Endometrial microvascular endothelial cells (primary cell): ENCODE measurements around the gene SPINT1. TPM values are rescaled to one million over a fixed set of nuclear protein-coding genes. Genes with fewer than 3 reads are reported as not detected.

Experiments used
- in situ Hi-C: cut with HindIII; loops from 2 replicates; pipeline ENCODE4 v1.10.0; 2017; ENCODE audit warnings: low sequenced_read_pairs, low pct_unique_long_range_greater_than_20kb; ENCODE audit errors: inconsistent ontology term
- total RNA-seq: library from RNA; depleted of rRNA; stranded (reverse); fragments of >200 nt; gene quantifications from one replicate; pipeline ENCODE4 v1.2.3, GENCODE V29; 2015; ENCODE audit errors: inconsistent ontology term

SPINT1 gene
- total RNA-seq: 0.93 TPM

DNA sequence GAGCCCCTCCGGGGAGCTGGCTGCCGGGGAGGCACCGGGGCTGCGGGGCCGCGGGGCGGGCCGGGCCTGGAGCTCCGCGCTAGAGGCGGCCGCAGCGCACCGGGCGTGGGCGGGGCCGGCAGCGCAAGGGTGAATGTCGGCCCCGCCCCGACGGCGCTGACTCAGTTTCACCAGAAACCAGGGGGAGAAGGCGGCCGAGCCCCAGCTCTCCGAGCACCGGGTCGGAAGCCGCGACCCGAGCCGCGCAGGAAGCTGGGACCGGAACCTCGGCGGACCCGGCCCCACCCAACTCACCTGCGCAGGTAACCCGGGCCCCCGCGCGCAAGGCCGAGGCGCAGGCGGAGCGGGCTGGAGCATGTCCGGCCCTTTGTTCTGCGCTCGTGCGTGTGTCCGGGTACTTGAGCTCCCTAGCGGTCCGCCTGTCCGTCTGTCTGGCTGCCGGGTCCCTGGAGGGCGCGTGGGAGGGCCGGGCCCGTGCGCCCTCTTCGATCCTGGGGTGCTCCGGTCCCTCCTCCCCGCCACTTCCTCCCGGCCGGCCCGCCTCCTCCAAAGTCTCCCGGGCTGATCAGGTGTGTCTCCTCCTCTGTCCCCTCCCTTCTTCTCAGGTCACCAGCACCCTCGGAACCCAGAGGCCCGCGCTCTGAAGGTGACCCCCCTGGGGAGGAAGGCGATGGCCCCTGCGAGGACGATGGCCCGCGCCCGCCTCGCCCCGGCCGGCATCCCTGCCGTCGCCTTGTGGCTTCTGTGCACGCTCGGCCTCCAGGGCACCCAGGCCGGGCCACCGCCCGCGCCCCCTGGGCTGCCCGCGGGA lies at the start of gene SPINT1:
TSS of gene SPINT1 (plus strand) at position 164 of the 811 bp plus-strand sequence. CDS start at position 671, 507 bp downstream.
- in situ Hi-C loops: no loop called here

DNA sequence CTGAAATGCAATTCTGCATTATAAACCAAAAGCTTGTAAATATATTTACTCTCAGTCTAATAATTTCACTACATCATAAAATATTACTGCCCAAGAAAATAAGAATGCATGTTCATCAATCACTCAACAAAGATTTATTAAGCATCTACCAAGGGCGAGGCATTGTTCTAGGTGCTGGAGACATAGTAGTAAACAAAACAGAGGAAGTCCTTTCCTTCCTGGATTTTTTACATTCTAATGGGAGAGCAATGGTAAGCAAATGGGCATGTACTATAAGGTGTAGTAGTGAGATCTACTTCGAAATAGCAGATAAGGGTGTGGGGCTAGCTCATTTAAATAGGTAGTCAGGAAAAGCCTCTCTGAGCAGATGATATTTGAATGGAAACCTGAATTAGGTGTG lies 47.8 kb upstream of the SPINT1 start:
- in situ Hi-C loops: no loop called here

DNA sequence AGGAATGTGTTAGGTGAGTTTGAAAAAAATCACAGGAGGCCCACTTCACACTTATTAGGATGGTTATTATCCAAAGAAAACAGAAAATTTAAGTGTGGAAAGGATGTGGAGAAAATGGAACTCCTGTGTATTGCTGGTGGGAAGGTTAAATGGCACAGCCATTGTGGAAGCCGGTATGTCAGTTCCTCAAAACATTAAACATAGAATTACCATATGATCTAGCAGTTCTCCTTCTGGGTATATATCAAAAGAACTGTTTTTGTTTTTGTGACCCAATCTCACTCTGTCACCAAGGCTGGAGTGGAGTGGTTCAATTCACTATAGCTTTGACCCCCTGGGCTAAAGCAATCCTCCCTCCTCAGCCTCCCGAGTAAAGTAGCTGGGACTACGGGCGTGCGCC lies 47.3 kb upstream of the SPINT1 start:
- in situ Hi-C loops: no loop called here

GRCh38 chr15:40799523-40799922 lies 44.3 kb upstream of the SPINT1 start:
- in situ Hi-C loops: no loop called here

- in situ Hi-C loops: no loop called here
These were observed 40.8 kb upstream of the SPINT1 start for GRCh38 chr15:40803076-40803475.

- in situ Hi-C loops: no loop called here
These were observed 40.2 kb upstream of the SPINT1 start for GRCh38 chr15:40803688-40804087.

- in situ Hi-C loops: no loop called here
These were observed 37.2 kb upstream of the SPINT1 start for GRCh38 chr15:40806672-40807027.

DNA sequence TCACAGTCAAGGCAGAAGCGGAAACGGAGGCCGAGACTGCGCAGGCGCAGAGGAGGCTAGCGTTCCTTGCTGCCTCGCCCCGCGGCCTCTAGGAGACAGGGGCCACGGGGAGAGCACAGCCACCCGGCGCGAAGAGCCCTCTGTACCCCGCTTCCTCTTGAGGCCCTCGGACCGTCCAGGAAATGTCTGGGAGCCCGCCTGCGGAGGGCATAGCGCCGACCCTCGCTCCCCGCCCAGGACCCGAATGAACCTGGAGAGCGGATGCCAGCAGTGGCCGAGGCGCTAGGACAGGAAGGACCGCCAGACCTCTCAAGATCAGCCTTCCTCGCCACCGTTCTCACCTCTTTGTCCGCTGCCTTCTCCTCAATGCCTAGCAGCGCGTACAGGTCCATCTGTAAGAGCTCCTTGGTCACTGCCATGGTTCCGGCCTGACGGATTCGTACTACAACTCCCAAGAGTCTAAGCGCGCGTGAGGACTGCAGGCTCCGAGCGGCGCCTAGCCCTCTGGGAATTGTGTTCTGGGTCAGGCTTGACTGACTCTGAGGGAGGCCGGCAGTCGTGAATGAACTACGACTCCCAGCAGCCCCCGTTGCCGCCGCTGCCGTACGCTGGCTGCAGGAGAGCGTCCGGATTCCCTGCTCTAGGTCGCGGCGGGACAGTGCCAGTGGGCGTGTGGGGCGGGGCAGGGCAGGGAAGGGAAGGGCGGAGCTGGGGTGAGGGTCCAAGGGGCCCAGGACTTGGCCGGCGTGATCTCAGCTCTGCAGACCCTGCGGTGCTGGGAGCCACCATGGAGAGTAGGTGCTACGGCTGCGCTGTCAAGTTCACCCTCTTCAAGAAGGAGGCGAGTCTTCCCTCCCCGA lies 36.6 kb upstream of the SPINT1 start, which contains the start of the genes DNAJC17 and ZFYVE19:
TSS of gene DNAJC17 (minus strand) at position 446 of the 860 bp plus-strand sequence. CDS start at position 419, 27 bp downstream.
TSS of gene ZFYVE19 (plus strand) at position 62 of the 860 bp plus-strand sequence. CDS start at position 563, 501 bp downstream.
- in situ Hi-C loops: no loop called here

DNA sequence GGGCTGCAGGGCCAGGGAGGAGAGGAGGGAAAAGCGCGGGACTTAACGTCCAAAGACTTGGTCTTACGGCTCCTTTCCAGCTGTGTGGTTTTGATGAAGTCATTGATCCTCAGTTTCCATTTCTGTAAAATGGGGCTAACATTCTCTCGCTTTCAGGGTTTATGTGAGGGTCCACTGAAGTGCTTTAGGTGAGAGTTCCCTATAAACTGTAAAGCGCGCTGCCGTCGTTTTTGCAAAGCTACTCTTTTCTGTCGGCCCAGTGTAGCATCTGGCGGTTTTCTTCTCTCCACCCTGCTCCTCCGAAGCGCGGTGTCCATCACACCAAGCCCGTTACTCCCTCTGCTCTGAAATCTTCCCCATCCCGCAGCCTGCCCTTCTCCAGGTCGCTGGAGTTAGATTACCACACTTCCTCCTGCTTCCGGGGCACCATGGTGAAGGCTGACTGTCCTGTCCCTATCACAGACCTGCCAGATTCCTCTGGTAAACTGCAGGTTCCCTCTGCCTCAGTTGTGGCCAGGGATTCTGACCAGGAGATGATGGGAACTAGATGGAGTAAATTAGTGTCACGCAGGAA lies 35.9 kb upstream of the SPINT1 start:
- in situ Hi-C loops: no loop called here

DNA sequence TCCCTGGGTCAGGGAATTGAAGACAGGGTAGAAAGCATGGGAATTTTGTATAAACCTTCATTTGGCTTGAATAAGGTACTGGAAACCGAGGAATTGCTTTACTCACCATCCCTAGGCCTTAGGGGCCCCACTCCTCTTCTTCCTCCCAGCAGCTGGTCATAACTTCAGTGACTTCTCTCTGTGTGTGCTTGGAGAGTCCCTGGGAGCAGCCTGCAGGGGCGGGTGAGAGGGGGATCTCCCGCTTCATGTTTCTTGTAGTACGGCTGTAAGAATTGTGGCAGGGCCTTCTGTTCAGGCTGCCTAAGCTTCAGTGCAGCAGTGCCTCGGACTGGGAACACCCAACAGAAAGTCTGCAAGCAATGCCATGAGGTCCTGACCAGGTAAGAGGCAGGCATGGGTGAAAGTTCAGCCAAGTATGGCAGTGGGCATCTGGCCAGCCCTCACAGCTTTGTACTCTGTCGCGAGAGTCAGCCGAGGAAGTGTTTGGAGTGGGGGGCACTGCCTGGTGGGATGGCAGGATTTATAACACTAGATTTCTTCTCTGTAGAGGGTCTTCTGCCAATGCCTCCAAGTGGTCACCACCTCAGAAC lies 34.9 kb upstream of the SPINT1 start:
- in situ Hi-C loops: no loop called here

DNA sequence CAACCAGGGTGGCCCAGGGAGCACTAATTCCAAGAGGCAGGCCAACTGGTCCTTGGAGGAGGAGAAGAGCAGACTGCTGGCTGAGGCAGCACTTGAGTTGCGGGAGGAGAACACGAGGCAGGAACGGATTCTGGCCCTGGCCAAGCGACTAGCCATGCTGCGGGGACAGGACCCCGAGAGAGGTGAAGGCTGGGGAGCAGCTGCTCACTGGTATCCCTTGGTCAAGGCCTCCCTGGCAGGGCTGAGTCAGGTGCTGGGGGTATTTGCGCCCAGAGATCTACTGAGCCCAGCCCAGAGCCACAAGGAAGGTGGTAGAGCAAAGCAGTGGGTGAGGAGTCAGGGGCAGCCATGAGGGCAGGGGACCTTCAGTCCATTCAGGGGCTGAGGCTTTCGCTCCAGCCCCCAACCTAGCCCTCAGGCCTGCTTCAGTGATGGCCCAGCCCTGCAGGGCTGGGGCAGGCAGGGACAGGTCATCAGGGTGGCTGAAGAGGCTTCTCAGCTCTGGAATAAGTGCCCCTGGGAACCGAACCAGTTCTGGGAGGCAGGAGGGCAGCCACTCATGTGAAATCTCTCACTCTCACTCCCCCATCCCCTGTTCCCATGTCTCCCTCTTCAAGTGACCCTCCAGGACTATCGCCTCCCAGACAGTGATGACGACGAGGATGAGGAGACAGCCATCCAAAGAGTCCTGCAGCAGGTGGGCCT lies 31.0 kb upstream of the SPINT1 start:
- in situ Hi-C loops: no loop called here

DNA sequence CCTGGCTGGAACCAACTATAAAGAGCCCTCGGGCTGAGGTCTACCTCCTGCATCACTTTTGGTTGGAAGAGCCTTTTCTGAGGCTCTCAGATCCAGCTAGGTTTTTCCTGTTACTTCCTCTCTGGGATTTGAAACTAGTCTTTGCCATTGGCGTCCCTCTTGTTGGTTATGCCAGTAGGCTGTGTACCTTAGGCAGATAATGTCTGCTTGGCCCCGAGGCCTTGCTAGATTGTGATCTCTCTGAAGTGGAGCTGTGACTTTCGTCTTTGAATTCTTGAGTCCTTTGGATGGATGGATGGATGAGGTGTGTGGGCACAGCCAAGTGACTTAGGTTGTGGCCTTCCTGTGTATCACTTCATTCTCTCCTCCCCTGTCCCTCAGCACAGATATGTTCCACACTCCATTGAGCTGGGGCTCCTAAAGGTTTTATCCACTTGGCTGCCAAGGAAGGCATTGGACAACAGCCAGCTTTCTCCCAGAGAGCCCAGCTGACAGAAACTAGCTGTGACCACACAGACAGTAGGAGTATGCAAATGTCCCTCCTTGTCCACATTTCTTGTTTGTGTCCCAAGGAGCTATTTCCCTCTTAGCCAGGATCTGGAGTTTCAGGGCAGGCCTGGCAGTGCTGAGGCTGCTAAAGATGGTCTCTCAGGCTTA lies 28.7 kb upstream of the SPINT1 start:
- in situ Hi-C loops: no loop called here

DNA sequence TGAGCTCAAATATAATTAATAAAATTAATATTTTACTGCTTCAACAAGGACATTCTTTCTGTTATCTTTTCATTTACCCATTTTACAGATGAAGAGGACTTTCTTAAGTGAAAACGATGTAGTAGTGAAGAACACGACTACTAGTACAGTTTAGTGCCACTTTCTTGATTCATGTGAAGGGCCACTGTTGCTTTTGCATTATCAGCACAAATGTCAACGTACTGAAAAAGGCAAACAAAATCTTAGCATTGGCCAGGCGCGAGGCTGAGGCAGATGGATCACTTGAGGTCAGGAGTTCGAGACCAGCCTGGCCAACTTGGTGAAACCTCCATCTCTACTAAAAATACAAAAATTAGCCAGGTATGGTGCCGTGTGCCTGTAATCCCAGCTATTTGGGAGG lies 24.8 kb upstream of the SPINT1 start:
- in situ Hi-C loops: no loop called here

DNA sequence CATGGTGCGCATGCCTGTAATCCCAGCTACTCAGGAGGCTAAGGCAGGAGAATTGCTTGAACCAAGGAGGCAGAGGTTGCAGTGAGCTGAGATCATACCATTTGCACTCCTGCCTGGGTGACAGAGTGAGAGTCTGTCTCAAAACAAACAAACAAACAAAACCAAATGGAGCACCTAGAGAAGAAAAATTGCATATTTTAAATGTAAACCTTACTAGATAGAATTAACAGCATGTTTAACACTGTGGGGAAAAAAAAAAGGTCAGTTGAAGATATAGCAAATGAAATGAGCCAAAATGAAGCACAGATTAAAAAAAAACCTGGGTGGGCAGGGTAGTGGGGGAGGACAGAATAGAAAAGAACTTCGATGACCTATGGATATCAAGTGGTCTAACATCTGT lies 22.7 kb upstream of the SPINT1 start:
- in situ Hi-C loops: no loop called here

DNA sequence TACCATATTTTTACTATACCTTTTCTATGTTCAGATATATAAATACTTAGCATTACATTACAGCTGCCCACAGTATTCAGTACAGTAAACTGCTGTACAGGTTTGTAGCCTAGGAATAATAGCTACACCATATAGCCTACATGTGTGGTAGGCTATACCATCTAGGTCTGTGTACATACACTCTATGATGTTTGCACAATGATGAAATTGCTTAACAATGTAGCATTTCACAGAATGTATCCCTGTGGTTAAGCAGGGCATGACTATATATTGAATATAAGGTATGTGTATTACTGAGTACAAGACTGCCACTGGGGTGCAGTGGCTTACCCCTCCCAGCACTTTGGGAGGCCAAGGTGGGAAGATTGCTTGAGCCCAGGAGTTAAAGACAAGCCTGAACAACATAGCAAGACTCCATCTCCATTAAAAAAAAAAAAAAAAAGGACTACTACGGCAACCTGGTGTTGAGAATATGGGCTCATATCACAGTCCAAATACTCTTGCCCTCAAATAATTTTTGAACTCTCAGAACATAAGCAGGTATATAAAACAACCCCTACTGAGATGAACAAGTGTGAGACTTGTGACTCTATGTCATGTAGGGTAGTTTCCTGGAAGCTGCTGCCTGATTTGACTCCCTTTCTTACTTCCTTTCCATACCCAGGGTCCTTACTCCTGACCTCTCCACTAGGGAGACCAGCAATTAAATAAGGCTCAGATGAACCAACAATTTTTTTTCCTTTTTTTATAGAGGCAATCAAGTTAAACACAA lies 20.1 kb upstream of the SPINT1 start:
- in situ Hi-C loops: no loop called here

- in situ Hi-C loops: no loop called here
These were observed 18.0 kb upstream of the SPINT1 start for GRCh38 chr15:40825661-40826422.
